WTC11 (cell line): ENCODE measurements around the gene ZNF579. TPM values are rescaled to one million over a fixed set of nuclear protein-coding genes. Genes with fewer than 3 reads are reported as not detected.

ENCODE experiments used
- ATAC-seq: fragments of 200-7000 bp; cut with Tn5 transposase; 2 replicates; pipeline ENCODE4 v1.10.0; 2021; ENCODE audit warnings: mild to moderate bottlenecking, moderate library complexity
- CTCF ChIA-PET: fragments of 300-600 bp; sonication (Branson Sonifier 250); formaldehyde crosslinking; loops from one replicate; lab custom pipeline; 2021; ENCODE audit warnings: antibody characterized with exemption; lab: Charles Lee
- POLR2A ChIA-PET: fragments of 350-600 bp; sonication (Branson Sonifier 250); formaldehyde crosslinking; loops from one replicate; lab custom pipeline; 2021; ENCODE audit warnings: antibody characterized with exemption; lab: Charles Lee
- DNase-seq: peaks from one replicate; pipeline ENCODE4 v3.0.0; 2021; ENCODE audit warnings: low spot score
- H3K27ac Mint-ChIP-seq: 2 replicates; pipeline ENCODE4 v1.8.0; 2021; ENCODE audit warnings: mixed read lengths
- H3K27me3 Mint-ChIP-seq: 2 replicates; pipeline ENCODE4 v1.8.0; 2021; ENCODE audit warnings: low read depth, mild to moderate bottlenecking, moderate library complexity, mixed read lengths
- H3K36me3 Mint-ChIP-seq: 2 replicates; pipeline ENCODE4 v1.8.0; 2021; ENCODE audit warnings: mixed read lengths
- H3K4me1 Mint-ChIP-seq: 2 replicates; pipeline ENCODE4 v1.8.0; 2022; ENCODE audit warnings: mixed read lengths
- H3K4me3 Mint-ChIP-seq: 2 replicates; pipeline ENCODE4 v1.8.0; 2021; ENCODE audit warnings: mild to moderate bottlenecking, moderate library complexity, mixed read lengths
- H3K9me3 Mint-ChIP-seq: 2 replicates; pipeline ENCODE4 v1.8.0; 2021; ENCODE audit warnings: mixed read lengths
- ETV6 ChIP-seq: sonication (generic); formaldehyde crosslinking; IDR thresholded peaks from 2 replicates; pipeline ENCODE4 v1.8.1; 2022; ENCODE audit warnings: mild to moderate bottlenecking, missing genetic modification reagents
- GTF2I ChIP-seq: fragments of 250-450 bp; sonication (Bioruptor Pico); conservative IDR thresholded peaks from 2 replicates; pipeline ENCODE4 v1.4.0; 2021; ENCODE audit warnings: mild to moderate bottlenecking
- HMGA2 ChIP-seq: fragments of 250-450 bp; sonication (Bioruptor Pico); IDR thresholded peaks from 2 replicates; pipeline ENCODE4 v1.4.0; 2021; ENCODE audit warnings: mild to moderate bottlenecking, moderate library complexity
- NR2C2 ChIP-seq: sonication (generic); formaldehyde crosslinking; IDR thresholded peaks from 2 replicates; pipeline ENCODE4 v1.8.0; 2022; ENCODE audit warnings: mild to moderate bottlenecking, missing genetic modification reagents
- SOX15 ChIP-seq: fragments of 250-450 bp; sonication (Bioruptor Pico); IDR thresholded peaks from 2 replicates; pipeline ENCODE4 v1.9.0; 2021; ENCODE audit warnings: mild to moderate bottlenecking
- TEAD1 ChIP-seq: sonication (generic); formaldehyde crosslinking; IDR thresholded peaks from 2 replicates; pipeline ENCODE4 v1.8.0; 2022; ENCODE audit warnings: mild to moderate bottlenecking, missing genetic modification reagents
- ZNF232 ChIP-seq: sonication (generic); formaldehyde crosslinking; IDR thresholded peaks from 2 replicates; pipeline ENCODE4 v1.8.0; 2022; ENCODE audit warnings: mild to moderate bottlenecking, missing genetic modification reagents
- total RNA-seq: library from RNA; stranded (reverse); gene quantifications from 3 replicates; pipeline ENCODE4 v1.2.3, GENCODE V29; 2021
- TF ChIP-seq, protein P1 (sequence below): fragments of 250-450 bp; sonication (Bioruptor Pico); IDR thresholded peaks from 2 replicates; pipeline ENCODE4 v1.9.0; 2021; ENCODE audit warnings: mild to moderate bottlenecking, borderline replicate concordance
- TF ChIP-seq, protein P2 (sequence below): sonication (generic); formaldehyde crosslinking; IDR thresholded peaks from 2 replicates; pipeline ENCODE4 v1.8.1; 2023; ENCODE audit warnings: mild to moderate bottlenecking, missing genetic modification reagents
- TF ChIP-seq, protein P3 (sequence below): sonication (generic); formaldehyde crosslinking; conservative IDR thresholded peaks from 2 replicates; pipeline ENCODE4 v1.8.1; 2023; ENCODE audit warnings: mild to moderate bottlenecking, low read depth, missing genetic modification reagents, moderate library complexity
- TF ChIP-seq, protein P4 (sequence below): sonication (generic); formaldehyde crosslinking; IDR thresholded peaks from 2 replicates; pipeline ENCODE4 v1.8.0; 2023; ENCODE audit warnings: missing genetic modification reagents, mild to moderate bottlenecking, borderline replicate concordance
- TF ChIP-seq, protein P5 (sequence below): sonication (generic); formaldehyde crosslinking; IDR thresholded peaks from 2 replicates; pipeline ENCODE4 v1.8.1; 2023; ENCODE audit warnings: mild to moderate bottlenecking, missing genetic modification reagents, moderate library complexity
- TF ChIP-seq, protein P6 (sequence below): sonication (generic); formaldehyde crosslinking; IDR thresholded peaks from 2 replicates; pipeline ENCODE4 v1.8.1; 2022; ENCODE audit warnings: mild to moderate bottlenecking, missing genetic modification reagents, moderate library complexity, borderline replicate concordance
- TF ChIP-seq, protein P7 (sequence below): fragments of 250-450 bp; sonication (Bioruptor Pico); IDR thresholded peaks from 2 replicates; pipeline ENCODE4 v1.8.0; 2021; ENCODE audit warnings: mild to moderate bottlenecking

ZNF579 gene
- total RNA-seq, 1 experiment from 2014 or later: 30.0 TPM

DNA sequence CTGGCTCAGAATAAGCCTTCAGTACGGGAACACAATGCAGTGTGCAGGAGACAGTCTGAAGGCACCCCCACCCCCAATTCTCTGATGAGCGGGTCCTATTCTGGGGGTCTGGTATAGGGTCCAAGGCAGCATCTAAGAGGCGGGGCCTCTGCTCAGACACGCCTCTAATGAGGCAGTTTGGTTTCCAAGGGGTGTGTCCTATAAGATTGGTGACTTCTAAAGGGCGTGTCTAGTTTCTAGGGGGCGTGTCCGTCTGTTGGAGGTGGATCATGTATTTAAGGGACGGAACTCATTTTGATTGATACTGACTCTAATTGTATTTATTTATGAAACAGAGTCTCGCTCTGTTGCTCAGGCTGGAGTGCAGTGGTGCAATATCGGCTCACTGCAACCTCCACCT, 10.0 kb upstream of the ZNF579 start (continued):
- TF ChIP-seq, protein P1, sequence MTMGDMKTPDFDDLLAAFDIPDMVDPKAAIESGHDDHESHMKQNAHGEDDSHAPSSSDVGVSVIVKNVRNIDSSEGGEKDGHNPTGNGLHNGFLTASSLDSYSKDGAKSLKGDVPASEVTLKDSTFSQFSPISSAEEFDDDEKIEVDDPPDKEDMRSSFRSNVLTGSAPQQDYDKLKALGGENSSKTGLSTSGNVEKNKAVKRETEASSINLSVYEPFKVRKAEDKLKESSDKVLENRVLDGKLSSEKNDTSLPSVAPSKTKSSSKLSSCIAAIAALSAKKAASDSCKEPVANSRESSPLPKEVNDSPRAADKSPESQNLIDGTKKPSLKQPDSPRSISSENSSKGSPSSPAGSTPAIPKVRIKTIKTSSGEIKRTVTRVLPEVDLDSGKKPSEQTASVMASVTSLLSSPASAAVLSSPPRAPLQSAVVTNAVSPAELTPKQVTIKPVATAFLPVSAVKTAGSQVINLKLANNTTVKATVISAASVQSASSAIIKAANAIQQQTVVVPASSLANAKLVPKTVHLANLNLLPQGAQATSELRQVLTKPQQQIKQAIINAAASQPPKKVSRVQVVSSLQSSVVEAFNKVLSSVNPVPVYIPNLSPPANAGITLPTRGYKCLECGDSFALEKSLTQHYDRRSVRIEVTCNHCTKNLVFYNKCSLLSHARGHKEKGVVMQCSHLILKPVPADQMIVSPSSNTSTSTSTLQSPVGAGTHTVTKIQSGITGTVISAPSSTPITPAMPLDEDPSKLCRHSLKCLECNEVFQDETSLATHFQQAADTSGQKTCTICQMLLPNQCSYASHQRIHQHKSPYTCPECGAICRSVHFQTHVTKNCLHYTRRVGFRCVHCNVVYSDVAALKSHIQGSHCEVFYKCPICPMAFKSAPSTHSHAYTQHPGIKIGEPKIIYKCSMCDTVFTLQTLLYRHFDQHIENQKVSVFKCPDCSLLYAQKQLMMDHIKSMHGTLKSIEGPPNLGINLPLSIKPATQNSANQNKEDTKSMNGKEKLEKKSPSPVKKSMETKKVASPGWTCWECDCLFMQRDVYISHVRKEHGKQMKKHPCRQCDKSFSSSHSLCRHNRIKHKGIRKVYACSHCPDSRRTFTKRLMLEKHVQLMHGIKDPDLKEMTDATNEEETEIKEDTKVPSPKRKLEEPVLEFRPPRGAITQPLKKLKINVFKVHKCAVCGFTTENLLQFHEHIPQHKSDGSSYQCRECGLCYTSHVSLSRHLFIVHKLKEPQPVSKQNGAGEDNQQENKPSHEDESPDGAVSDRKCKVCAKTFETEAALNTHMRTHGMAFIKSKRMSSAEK (CRISPR knock-in tag): no peak
- TF ChIP-seq, protein P2, sequence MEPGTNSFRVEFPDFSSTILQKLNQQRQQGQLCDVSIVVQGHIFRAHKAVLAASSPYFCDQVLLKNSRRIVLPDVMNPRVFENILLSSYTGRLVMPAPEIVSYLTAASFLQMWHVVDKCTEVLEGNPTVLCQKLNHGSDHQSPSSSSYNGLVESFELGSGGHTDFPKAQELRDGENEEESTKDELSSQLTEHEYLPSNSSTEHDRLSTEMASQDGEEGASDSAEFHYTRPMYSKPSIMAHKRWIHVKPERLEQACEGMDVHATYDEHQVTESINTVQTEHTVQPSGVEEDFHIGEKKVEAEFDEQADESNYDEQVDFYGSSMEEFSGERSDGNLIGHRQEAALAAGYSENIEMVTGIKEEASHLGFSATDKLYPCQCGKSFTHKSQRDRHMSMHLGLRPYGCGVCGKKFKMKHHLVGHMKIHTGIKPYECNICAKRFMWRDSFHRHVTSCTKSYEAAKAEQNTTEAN (CRISPR knock-in tag): no peak
- TF ChIP-seq, protein P3, sequence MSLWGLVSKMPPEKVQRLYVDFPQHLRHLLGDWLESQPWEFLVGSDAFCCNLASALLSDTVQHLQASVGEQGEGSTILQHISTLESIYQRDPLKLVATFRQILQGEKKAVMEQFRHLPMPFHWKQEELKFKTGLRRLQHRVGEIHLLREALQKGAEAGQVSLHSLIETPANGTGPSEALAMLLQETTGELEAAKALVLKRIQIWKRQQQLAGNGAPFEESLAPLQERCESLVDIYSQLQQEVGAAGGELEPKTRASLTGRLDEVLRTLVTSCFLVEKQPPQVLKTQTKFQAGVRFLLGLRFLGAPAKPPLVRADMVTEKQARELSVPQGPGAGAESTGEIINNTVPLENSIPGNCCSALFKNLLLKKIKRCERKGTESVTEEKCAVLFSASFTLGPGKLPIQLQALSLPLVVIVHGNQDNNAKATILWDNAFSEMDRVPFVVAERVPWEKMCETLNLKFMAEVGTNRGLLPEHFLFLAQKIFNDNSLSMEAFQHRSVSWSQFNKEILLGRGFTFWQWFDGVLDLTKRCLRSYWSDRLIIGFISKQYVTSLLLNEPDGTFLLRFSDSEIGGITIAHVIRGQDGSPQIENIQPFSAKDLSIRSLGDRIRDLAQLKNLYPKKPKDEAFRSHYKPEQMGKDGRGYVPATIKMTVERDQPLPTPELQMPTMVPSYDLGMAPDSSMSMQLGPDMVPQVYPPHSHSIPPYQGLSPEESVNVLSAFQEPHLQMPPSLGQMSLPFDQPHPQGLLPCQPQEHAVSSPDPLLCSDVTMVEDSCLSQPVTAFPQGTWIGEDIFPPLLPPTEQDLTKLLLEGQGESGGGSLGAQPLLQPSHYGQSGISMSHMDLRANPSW (CRISPR knock-in tag): no peak
- TF ChIP-seq ZNF232 (CRISPR knock-in tag) (no peak), ETV6 (CRISPR knock-in tag) (no peak)
- TF ChIP-seq, protein P4, sequence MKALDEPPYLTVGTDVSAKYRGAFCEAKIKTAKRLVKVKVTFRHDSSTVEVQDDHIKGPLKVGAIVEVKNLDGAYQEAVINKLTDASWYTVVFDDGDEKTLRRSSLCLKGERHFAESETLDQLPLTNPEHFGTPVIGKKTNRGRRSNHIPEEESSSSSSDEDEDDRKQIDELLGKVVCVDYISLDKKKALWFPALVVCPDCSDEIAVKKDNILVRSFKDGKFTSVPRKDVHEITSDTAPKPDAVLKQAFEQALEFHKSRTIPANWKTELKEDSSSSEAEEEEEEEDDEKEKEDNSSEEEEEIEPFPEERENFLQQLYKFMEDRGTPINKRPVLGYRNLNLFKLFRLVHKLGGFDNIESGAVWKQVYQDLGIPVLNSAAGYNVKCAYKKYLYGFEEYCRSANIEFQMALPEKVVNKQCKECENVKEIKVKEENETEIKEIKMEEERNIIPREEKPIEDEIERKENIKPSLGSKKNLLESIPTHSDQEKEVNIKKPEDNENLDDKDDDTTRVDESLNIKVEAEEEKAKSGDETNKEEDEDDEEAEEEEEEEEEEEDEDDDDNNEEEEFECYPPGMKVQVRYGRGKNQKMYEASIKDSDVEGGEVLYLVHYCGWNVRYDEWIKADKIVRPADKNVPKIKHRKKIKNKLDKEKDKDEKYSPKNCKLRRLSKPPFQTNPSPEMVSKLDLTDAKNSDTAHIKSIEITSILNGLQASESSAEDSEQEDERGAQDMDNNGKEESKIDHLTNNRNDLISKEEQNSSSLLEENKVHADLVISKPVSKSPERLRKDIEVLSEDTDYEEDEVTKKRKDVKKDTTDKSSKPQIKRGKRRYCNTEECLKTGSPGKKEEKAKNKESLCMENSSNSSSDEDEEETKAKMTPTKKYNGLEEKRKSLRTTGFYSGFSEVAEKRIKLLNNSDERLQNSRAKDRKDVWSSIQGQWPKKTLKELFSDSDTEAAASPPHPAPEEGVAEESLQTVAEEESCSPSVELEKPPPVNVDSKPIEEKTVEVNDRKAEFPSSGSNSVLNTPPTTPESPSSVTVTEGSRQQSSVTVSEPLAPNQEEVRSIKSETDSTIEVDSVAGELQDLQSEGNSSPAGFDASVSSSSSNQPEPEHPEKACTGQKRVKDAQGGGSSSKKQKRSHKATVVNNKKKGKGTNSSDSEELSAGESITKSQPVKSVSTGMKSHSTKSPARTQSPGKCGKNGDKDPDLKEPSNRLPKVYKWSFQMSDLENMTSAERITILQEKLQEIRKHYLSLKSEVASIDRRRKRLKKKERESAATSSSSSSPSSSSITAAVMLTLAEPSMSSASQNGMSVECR (CRISPR knock-in tag): no peak

DNA sequence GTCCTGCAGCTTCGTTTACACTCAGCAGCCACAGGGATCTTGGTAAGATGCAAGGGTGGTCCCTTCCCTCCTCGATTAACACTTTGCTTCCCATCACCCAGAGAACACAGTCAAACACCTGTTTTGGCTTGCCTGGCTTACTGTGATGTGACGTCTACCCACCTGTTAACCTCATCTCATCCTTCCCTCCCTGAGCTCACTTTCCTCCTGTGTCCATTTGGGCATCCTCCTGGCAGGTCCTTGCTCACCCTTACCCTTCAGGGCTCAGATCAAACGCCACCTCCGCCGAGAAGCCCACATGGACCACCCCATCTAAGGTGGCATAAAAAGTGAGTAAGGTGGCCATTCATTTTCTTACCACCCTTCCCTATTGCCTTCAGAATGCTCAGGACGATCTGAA, 9.5 kb upstream of the ZNF579 start:
- ChIA-PET POLR2A (interaction anchor here (1.0 kb wide), 1 partner anchor 9 kb away, joined by 3 read pairs; no protein-coding TSS in a partner anchor), CTCF (interaction anchor here (1.0 to 4.0 kb wide), 2 partner anchors 16 kb away, joined by 3 to 13 read pairs; partner anchors contain the start of gene ZNF865)
- H3K9me3 Mint-ChIP-seq: no peaks in the 10 kb centered on the region
- H3K36me3 Mint-ChIP-seq: peaks cover 5% of the 10 kb centered on the region
- no peak overlapping the region; the same call in 1 of the 2 replicates for H3K27ac Mint-ChIP-seq
- TF ChIP-seq, protein P5, sequence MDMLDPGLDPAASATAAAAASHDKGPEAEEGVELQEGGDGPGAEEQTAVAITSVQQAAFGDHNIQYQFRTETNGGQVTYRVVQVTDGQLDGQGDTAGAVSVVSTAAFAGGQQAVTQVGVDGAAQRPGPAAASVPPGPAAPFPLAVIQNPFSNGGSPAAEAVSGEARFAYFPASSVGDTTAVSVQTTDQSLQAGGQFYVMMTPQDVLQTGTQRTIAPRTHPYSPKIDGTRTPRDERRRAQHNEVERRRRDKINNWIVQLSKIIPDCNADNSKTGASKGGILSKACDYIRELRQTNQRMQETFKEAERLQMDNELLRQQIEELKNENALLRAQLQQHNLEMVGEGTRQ (CRISPR knock-in tag): no peak
- TF ChIP-seq SOX15 (no peak), GTF2I (CRISPR knock-in tag) (no peak), TEAD1 (CRISPR knock-in tag) (no peak), HMGA2 (CRISPR knock-in tag) (no peak), NR2C2 (CRISPR knock-in tag) (no peak)
- TF ChIP-seq, protein P6, sequence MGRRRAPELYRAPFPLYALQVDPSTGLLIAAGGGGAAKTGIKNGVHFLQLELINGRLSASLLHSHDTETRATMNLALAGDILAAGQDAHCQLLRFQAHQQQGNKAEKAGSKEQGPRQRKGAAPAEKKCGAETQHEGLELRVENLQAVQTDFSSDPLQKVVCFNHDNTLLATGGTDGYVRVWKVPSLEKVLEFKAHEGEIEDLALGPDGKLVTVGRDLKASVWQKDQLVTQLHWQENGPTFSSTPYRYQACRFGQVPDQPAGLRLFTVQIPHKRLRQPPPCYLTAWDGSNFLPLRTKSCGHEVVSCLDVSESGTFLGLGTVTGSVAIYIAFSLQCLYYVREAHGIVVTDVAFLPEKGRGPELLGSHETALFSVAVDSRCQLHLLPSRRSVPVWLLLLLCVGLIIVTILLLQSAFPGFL: no peak
- TF ChIP-seq, protein P7, sequence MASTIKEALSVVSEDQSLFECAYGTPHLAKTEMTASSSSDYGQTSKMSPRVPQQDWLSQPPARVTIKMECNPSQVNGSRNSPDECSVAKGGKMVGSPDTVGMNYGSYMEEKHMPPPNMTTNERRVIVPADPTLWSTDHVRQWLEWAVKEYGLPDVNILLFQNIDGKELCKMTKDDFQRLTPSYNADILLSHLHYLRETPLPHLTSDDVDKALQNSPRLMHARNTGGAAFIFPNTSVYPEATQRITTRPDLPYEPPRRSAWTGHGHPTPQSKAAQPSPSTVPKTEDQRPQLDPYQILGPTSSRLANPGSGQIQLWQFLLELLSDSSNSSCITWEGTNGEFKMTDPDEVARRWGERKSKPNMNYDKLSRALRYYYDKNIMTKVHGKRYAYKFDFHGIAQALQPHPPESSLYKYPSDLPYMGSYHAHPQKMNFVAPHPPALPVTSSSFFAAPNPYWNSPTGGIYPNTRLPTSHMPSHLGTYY (CRISPR knock-in tag): no peak
- H3K4me1 Mint-ChIP-seq: peaks cover 36% of the 10 kb centered on the region
- peaks cover 21% of the 10 kb centered on the region for H3K27me3 Mint-ChIP-seq
- no peak for ATAC-seq
- H3K4me3 Mint-ChIP-seq: no peak overlapping the region; the same call in 1 of the 2 replicates
- no peak for DNase-seq
